ENCODE results near the gene ANKRD52. TPM values are rescaled to one million over a fixed set of nuclear protein-coding genes. Genes with fewer than 3 reads are reported as not detected.

The ANKRD52 gene
- total RNA-seq, 1 experiment from 2014 or later = 56.6 TPM

GRCh38 chr12:56282579-56282978 is 24.4 kb upstream of the ANKRD52 start:
- no peaks in the 10 kb centered on the region for H3K9me3 ChIP-seq (ENCODE audit: control insufficient read depth in 1 of 2, insufficient read depth in 1 of 2, low read depth in 1 of 2, low read length in 2 of 2)
- H3K9me2 ChIP-seq (ENCODE audit: insufficient read depth) = no peaks in the 10 kb centered on the region
- no peaks in the 10 kb centered on the region for H3K4me1 ChIP-seq (ENCODE audit: control insufficient read depth in 1 of 2, insufficient read depth in 2 of 2, low read length in 2 of 2)
- H3K4me2 ChIP-seq (ENCODE audit: low read length) = no peak overlapping the region
- intact Hi-C loops (cut with micrococcal nuclease) = no loop called here
- H3K9ac ChIP-seq (ENCODE audit: low read length) = no peak overlapping the region
- DNase-seq (ENCODE audit: low read depth, low spot score) (no peak), ATAC-seq (no peak)
- ChIA-PET RAD21 (ENCODE audit: low non-redundant PET in 1 of 2, low total read pairs in 2 of 2, uncharacterized antibody in 2 of 2, unreplicated experiment in 2 of 2) (no interaction called here), POLR2A (no interaction called here), CTCF (no interaction called here)
- no peak overlapping the region for H2AFZ ChIP-seq (ENCODE audit: low read depth, low read length, poor library complexity, severe bottlenecking)
- no peak for TF ChIP-seq CBX3 (IDR thresholded peaks at IDR 0.05; ENCODE audit: low read depth)
- TF ChIP-seq CEBPB (IDR thresholded peaks at IDR 0.05; ENCODE audit: low read depth) = no peak
- no peak for TF ChIP-seq EZH2phosphoT487 (IDR thresholded peaks at IDR 0.05; ENCODE audit: borderline replicate concordance)
- TF ChIP-seq POLR2AphosphoS5 (IDR thresholded peaks at IDR 0.05; ENCODE audit: low read depth, low read length) = no peak
- TF ChIP-seq SP1 (IDR thresholded peaks at IDR 0.05; ENCODE audit: low read depth) = no peak
- TF ChIP-seq TCF7L2 (IDR thresholded peaks at IDR 0.05; ENCODE audit: borderline replicate concordance, extremely low read depth, insufficient read depth, insufficient read length) = no peak
- TF ChIP-seq FOSL1 (IDR thresholded peaks at IDR 0.05; ENCODE audit: low read depth) = no peak
- no peak for TF ChIP-seq SRF (IDR thresholded peaks at IDR 0.05; ENCODE audit: low read depth)
- no peak for TF ChIP-seq ATF3 (IDR thresholded peaks at IDR 0.05)
- no peak for TF ChIP-seq YY1 (IDR thresholded peaks at IDR 0.05; ENCODE audit: extremely low read depth, insufficient replicate concordance, low read depth, low read length)
- TF ChIP-seq ZBTB33 (IDR thresholded peaks at IDR 0.05; ENCODE audit: extremely low read depth, insufficient replicate concordance, low read length) = no peak
- TF ChIP-seq REST (IDR thresholded peaks at IDR 0.05; ENCODE audit: low read depth) = no peak
- no peak for TF ChIP-seq JUND (IDR thresholded peaks at IDR 0.05)
- TF ChIP-seq POLR2A (IDR thresholded peaks at IDR 0.05; ENCODE audit: borderline replicate concordance, extremely low read depth, insufficient read depth, insufficient read length) = no peak
- TF ChIP-seq EZH2 (IDR thresholded peaks at IDR 0.05) = no peak
- TF ChIP-seq MAX (IDR thresholded peaks at IDR 0.05) = no peak
- H3K27me3 ChIP-seq (ENCODE audit: insufficient read depth, low read length) = no peaks in the 10 kb centered on the region
- H3K4me3 ChIP-seq (replicated peaks in 1 of 2; ENCODE audit: low read depth in 1 of 2, low read length in 2 of 2) = no peak overlapping the region
- H3K79me2 ChIP-seq (ENCODE audit: insufficient read depth, low read length) = peaks cover 19% of the 10 kb centered on the region; the same call in 1 of the 2 replicates
- H4K20me1 ChIP-seq (ENCODE audit: insufficient read depth) = no peaks in the 10 kb centered on the region
- peaks cover 43 to 47% of the 10 kb centered on the region in 2 experiments for H3K36me3 ChIP-seq (ENCODE audit: control insufficient read depth in 1 of 2, insufficient read depth in 2 of 2, low read length in 2 of 2)
- no TSS peak for BruUV-seq (replicated peaks)
- H3K27ac ChIP-seq (ENCODE audit: low read depth, low read length) = no peak overlapping the region

Measured in HCT116 (cell line).